D721Med (cell line): Measurements from ENCODE around the gene KIF27.
"Not testable (repeated sequence)": the region's sequence is repeated elsewhere in the genome, so short reads cannot be mapped to it uniquely, and the experiment has no call there.

Experiments
- DNase-seq: peaks from one replicate; pipeline ENCODE4 v3.0.0; 2011; ENCODE audit warnings: low spot score; ENCODE audit not compliant: insufficient read length
- FAIRE-seq: peaks from 2 replicates; lab custom pipeline; 2011; peaks lifted over from hg19 to GRCh38; lab: Jason Lieb, UNC
- TF ChIP-seq, protein P1 (sequence below): IDR thresholded peaks from 2 replicates; pipeline ENCODE4 v1.5.1; 2012; ENCODE audit warnings: mild to moderate bottlenecking, control low read depth; ENCODE audit not compliant: insufficient read depth; ENCODE audit errors: missing control alignments

Gene KIF27

DNA sequence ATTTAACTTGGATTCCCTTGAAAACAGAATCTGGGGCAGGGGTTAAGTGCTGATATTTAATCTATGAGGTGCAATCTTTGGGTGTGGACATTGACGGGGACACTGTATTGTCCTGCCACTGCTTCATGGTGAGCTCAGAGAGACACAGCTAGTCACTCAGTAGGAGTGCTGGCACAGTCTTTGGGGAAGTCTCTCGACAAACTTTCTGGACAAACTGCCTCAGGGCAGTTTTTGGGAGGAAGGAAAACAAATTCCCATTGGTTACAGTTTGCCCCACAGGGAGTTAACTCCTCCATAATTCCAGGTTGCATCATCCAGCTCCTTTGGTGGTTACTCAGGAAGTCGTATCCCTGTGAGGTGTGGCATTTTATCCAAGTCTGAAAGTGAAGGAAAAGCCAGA lies 40.9 kb upstream of the KIF27 start:
- FAIRE-seq (no peak), DNase-seq (no peak)
- TF ChIP-seq, protein P1, sequence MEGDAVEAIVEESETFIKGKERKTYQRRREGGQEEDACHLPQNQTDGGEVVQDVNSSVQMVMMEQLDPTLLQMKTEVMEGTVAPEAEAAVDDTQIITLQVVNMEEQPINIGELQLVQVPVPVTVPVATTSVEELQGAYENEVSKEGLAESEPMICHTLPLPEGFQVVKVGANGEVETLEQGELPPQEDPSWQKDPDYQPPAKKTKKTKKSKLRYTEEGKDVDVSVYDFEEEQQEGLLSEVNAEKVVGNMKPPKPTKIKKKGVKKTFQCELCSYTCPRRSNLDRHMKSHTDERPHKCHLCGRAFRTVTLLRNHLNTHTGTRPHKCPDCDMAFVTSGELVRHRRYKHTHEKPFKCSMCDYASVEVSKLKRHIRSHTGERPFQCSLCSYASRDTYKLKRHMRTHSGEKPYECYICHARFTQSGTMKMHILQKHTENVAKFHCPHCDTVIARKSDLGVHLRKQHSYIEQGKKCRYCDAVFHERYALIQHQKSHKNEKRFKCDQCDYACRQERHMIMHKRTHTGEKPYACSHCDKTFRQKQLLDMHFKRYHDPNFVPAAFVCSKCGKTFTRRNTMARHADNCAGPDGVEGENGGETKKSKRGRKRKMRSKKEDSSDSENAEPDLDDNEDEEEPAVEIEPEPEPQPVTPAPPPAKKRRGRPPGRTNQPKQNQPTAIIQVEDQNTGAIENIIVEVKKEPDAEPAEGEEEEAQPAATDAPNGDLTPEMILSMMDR = no peak

DNA sequence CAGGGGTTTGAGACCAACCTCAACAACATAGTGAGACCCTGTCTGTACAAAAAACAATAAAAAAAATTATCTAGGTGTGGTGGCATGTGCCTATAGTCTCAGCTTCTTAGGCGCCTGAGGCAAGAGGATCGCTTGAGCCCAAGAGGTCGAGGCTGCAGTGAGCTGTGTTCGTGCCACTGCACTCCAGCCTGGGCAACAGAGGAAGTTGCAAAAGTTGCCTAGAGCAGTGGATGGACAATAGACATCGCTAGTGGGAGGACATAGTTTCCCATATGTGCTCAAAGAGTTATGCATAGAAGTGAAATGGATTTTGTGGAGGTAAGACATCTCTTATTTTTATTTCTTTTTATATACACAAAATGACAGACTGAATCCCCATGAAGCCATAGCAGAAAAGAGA lies 39.8 kb upstream of the KIF27 start:
- no peak for FAIRE-seq
- no peak for DNase-seq
- TF ChIP-seq, protein P1 = no peak

DNA sequence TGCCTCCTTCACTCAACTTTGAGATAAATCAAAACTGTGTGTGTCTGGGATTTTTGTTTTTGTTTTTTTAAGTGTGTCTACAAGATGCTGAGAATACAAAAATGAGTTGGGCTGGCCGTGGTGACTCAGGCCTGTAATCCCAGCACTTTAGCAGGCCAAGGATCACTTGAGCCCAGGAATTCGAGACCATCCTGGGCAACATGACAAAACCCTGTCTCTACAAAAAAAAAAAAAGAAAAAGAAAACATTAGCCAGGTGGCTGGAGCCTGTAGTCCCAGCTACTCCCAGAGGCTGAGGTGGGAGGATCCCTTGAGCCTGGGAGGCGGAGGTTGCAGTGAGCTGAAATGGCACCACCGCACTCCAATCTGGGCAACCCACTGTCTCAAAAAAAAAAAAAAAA lies 37.8 kb upstream of the KIF27 start:
- no peak for FAIRE-seq
- DNase-seq = no peak
- TF ChIP-seq, protein P1 = no peak

DNA sequence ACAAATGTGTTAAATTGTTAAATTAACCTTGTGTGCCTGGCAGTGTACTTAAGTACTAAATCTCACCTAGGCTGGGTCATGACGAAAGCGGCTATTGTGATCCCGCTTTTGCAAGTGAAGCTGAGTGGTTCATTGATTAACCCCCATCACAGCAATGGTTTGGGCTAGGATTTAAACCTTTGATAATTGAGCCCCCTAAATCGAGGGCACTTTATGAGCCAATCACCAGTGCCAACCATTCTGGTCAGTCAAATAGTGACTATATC lies 35.9 kb upstream of the KIF27 start:
- FAIRE-seq (no peak), DNase-seq (no peak)
- TF ChIP-seq, protein P1 = no peak

DNA sequence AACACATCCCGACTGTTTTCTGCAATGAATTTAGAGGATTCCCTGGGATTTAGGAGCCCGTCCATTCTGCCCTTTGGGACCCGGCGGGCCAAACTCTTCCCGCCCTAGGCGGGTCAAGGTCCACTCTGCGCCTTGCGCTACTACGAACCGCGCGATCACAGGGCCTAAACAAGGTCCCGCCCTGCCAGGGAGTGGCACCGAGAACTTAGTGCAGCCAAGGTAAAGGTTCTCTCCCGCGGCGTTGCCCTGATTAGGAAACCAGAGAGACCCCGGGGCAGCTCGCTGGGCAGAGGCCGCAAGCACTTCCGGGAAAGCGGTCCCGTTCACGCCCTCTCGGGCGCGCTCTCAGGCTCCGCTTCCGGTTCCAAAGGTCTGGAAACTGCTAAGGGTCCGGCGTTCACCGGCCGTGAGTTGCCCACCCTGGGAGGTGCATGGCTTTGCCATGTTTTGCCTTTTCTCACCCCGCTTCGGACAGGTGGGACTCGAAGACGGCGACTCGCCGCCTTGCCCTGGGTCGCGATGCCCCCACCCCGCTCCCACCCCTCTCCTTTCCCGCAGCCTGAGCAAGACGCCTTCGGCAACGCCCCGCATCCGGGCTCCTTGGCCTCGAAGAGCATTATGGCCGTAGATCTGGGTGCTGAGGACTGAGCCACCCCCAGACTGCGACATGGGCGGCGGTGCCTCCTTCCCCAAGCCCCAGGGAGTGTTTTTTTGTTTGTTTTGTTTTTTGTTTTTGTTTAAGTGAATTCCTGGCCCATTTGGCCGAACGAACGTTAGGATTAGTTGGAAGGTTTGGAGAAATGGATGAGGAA lies 35.4 kb upstream of the KIF27 start:
- FAIRE-seq (no peak), DNase-seq (peak; percentile 70)
- TF ChIP-seq, protein P1 = no peak

DNA sequence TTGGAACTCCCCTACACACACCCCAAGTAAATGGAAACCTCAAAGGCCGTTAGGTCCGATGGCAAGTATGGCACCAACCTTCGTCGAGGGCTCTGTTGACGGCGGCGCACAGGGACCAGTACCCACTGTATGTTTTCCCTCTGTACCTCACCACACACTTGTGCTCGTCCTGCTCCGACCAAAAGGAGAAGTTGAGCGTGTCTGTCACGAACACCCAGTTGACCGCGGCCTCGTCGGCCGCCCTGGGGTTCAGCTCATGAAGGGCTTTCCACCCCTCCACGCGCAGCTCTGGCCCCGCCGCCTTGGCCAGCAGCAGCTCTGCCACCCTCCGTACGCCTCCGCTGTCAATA lies 34.8 kb upstream of the KIF27 start:
- no peak for DNase-seq
- FAIRE-seq = no peak
- TF ChIP-seq, protein P1 = no peak

DNA sequence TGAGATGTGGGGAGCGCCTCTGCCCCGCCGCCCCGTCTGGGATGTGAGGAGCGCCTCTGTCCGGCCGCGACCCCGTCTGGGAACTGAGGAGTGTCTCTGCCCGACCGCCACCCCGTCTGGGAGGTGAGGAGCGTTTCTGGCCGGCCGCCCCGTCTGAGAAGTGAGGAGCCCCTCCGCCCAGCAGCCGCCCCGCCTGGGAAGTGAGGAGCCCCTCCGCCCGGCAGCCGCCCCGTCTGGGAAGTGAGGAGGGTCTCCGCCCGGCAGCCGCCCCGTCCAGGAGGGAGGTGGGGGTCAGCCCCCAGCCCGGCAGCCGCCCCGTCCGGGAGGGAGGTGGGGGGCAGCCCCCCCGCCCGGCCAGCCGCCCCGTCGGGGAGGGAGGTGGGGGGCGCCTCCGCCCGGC lies 26.9 kb upstream of the KIF27 start:
- FAIRE-seq, DNase-seq: not testable (repeated sequence)
